HUES64 (cell line): Measurements from ENCODE around the gene MRPL4. TPM values are rescaled to one million over a fixed set of nuclear protein-coding genes. Genes with fewer than 3 reads are reported as not detected.

Experiments
- H3K27ac ChIP-seq: 2 replicates; pipeline ENCODE4 v1.7.0; 2013; ENCODE audit warnings: low read depth, low read length, inconsistent platforms
- H3K27me3 ChIP-seq: 2 replicates; pipeline ENCODE4 v1.6.1; 2013; ENCODE audit warnings: mild to moderate bottlenecking, low read length; ENCODE audit not compliant: insufficient read depth
- H3K36me3 ChIP-seq: 2 replicates; pipeline ENCODE4 v1.6.1; 2013; ENCODE audit warnings: mild to moderate bottlenecking, low read length; ENCODE audit not compliant: insufficient read depth
- H3K4me1 ChIP-seq: 2 replicates; pipeline ENCODE4 v1.6.1; 2013; ENCODE audit warnings: mild to moderate bottlenecking, low read length, moderate library complexity; ENCODE audit not compliant: insufficient read depth
- H3K4me3 ChIP-seq: 2 replicates; pipeline ENCODE4 v1.5.1; 2013; ENCODE audit warnings: mild to moderate bottlenecking, low read length, moderate library complexity
- H3K9ac ChIP-seq: 2 replicates; pipeline ENCODE4 v1.6.1; 2013; ENCODE audit warnings: mild to moderate bottlenecking, low read depth, low read length
- H3K9me3 ChIP-seq: 2 replicates; pipeline ENCODE4 v1.6.1; 2013; ENCODE audit warnings: low read depth, low read length; ENCODE audit not compliant: insufficient read depth
- WGBS: fragments of 150-250, 120-280 bp; methylation state at CpG from one replicate; pipeline ENCODE4 v1.1.7; 2013; ENCODE audit warnings: missing lambda C conversion rate; 5-methylcytosine and 5-hydroxymethylcytosine counted together
- polyA plus RNA-seq, 2 experiments: library from polyadenylated mRNA; stranded (reverse); fragments of 50-300 nt; gene quantifications; one replicate each; pipeline ENCODE4 v1.2.3, GENCODE V29; 2013

Gene MRPL4
- polyA plus RNA-seq (2013, experiment 1 of 2): 63.1 TPM
- polyA plus RNA-seq (2013, experiment 2 of 2): 57.9 TPM

DNA sequence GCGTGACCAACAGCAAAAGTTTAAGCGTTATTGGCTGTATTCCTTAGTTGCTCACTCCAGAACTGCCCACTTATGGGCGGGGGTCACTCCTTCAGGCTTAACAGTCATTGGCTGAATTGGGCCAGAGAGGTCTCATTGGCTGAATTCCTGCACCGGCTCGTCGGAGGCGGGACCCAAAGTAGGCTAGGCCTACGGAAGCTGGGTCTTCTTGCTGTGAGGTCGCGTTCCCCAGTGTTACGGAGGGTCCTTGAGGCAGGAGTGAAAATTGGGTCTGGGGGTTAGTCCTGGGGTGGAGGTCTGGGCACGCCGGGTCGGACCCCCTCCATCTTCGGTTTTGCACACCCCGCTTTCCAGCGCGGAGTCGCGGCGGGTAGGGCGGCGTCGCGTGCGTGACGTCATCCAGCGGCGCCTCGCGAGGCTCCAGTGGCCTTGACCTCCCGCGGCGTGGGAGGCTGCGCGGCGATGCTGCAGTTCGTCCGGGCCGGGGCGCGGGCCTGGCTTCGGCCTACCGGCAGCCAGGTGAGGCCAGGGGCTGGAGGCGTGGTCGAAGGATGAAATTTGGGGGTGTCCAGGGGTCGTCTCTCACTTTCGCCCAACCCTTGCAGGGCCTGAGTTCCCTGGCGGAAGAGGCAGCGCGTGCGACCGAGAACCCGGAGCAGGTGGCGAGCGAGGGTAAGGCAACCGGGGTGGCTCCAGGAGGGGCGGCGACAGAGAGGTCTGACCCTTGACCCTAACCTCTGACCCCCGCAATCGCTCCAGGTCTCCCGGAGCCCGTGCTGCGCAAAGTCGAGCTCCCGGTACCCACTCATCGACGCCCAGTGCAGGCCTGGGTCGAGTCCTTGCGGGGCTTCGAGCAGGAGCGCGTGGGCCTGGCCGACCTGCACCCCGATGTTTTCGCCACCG lies at the start of gene MRPL4:
Gene MRPL4 (plus strand): TSS at position 423 of the 903 bp plus-strand sequence. CDS start 40 bp downstream, at position 463.
- Histone ChIP-seq H3K36me3 (peaks cover 32% of the 10 kb centered on the region), H3K4me1 (peaks cover 5% of the 10 kb centered on the region), H3K27ac (peak within 1 kb of the TSS; percentile 79), H3K4me3 (peak within 1 kb of the TSS; percentile 81), H3K9ac (peak within 1 kb of the TSS; percentile 79), H3K27me3 (no peaks in the 10 kb centered on the region), H3K9me3 (no peaks in the 10 kb centered on the region)
- WGBS: under 1% methylated on average over 77 of the region's 77 CpGs

DNA sequence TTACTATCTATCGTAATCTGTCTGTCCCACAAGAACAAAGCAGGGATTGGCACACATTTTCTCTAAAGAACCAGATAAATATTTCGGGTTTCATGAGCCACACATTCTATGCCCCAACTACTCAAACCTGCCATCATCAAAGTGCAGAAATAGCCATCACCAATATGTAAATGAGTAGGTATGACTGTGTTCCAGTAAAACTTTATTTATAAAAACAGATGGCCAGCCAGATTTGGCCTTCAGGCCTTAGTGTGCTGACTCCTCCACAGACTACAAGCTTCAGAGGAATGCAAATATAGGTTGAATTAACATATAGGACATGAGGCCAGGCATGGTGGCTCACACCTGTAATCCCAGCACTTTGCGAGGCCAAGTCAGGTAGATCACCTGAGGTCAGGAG lies 48.3 kb upstream of the MRPL4 start:
- 85% methylated on average over 3 of the region's 3 CpGs for WGBS
- no peaks in the 10 kb centered on the region for H3K27me3 ChIP-seq
- H3K4me1 ChIP-seq: no peaks in the 10 kb centered on the region
- H3K9me3 ChIP-seq: no peaks in the 10 kb centered on the region
- H3K27ac ChIP-seq: no peak overlapping the region
- no peak overlapping the region for H3K9ac ChIP-seq
- H3K36me3 ChIP-seq: no peaks in the 10 kb centered on the region
- H3K4me3 ChIP-seq: no peak overlapping the region

- no peaks in the 10 kb centered on the region for H3K27me3 ChIP-seq
- H3K27ac ChIP-seq: no peak overlapping the region
- H3K4me3 ChIP-seq: no peak overlapping the region
- no peaks in the 10 kb centered on the region for H3K9me3 ChIP-seq
- 87% methylated on average over 4 of the region's 4 CpGs for WGBS
- H3K9ac ChIP-seq: no peak overlapping the region
- H3K4me1 ChIP-seq: peaks cover 3% of the 10 kb centered on the region; the same call in 1 of the 2 replicates
- no peaks in the 10 kb centered on the region for H3K36me3 ChIP-seq
These were observed 46.4 kb upstream of the MRPL4 start for GRCh38 chr19:10205636-10206035.

DNA sequence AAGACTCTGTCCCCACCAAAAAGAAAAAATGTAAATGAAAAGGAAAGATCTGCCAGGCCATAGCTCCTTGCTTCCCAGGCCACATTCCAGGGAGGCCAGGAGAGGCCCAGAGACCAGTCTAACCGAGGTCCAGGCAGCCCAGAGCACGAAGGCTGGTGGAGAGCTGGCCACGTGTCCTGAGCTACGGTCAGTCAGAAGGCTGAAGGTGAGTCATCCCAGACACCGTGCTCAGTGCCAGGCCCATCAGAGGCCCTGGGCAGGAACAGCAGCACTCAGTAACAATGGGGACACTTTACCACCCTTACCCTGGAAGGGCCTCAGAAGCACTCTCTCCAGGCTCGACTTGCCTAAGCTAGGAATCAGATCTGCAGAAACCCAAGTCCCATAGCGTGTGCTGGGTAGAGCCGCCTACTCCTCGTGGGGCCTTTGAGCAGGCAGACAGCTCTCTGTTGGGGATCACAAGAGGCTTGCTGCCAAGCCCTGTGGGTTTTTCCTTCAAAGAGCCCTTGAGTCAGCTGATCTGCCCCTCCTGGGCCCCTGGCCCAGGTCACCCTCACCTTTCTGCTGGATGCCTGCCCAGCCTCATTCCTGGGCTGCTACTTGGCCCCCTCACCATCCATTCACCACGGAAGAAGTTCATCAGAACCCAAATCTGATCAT lies 45.7 kb upstream of the MRPL4 start:
- WGBS: 87% methylated on average over 10 of the region's 10 CpGs
- Histone ChIP-seq H3K9ac (no peak overlapping the region), H3K9me3 (no peaks in the 10 kb centered on the region), H3K4me1 (peaks cover 3% of the 10 kb centered on the region; the same call in 1 of the 2 replicates), H3K27ac (no peak overlapping the region), H3K27me3 (no peaks in the 10 kb centered on the region), H3K36me3 (no peaks in the 10 kb centered on the region), H3K4me3 (no peak overlapping the region)

- no peak overlapping the region for H3K9ac ChIP-seq
- H3K27ac ChIP-seq: no peak overlapping the region
- no peaks in the 10 kb centered on the region for H3K36me3 ChIP-seq
- H3K4me3 ChIP-seq: no peak overlapping the region
- H3K9me3 ChIP-seq: no peaks in the 10 kb centered on the region
- H3K4me1 ChIP-seq: peaks cover 3% of the 10 kb centered on the region; the same call in 1 of the 2 replicates
- 94% methylated on average over 1 of the region's 1 CpG for WGBS
- H3K27me3 ChIP-seq: no peaks in the 10 kb centered on the region
These were observed 45.0 kb upstream of the MRPL4 start for GRCh38 chr19:10207026-10207425.

DNA sequence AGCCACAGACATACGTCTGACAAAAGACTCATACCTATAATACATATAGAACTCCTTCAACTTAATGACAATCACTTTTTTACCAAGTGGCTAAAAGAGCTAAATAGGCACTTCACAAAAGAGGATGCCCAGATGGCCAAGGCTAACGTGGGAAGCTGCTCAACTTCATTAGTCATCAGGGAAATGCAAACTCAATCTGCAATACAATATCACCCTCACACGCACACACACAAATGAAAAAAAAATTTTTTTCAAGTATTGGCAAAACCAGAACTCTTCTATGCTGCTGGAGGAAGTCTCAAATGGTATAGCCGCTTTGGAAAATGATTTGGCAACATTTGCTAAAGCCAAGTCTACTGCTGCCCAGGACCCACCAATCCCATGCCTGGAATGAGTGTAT lies 42.7 kb upstream of the MRPL4 start:
- H3K4me3 ChIP-seq: no peak overlapping the region
- peaks cover 3% of the 10 kb centered on the region; the same call in 1 of the 2 replicates for H3K4me1 ChIP-seq
- WGBS: 62% methylated on average over 4 of the region's 4 CpGs
- no peaks in the 10 kb centered on the region for H3K9me3 ChIP-seq
- no peaks in the 10 kb centered on the region for H3K27me3 ChIP-seq
- no peaks in the 10 kb centered on the region for H3K36me3 ChIP-seq
- no peak overlapping the region for H3K9ac ChIP-seq
- H3K27ac ChIP-seq: no peak overlapping the region

DNA sequence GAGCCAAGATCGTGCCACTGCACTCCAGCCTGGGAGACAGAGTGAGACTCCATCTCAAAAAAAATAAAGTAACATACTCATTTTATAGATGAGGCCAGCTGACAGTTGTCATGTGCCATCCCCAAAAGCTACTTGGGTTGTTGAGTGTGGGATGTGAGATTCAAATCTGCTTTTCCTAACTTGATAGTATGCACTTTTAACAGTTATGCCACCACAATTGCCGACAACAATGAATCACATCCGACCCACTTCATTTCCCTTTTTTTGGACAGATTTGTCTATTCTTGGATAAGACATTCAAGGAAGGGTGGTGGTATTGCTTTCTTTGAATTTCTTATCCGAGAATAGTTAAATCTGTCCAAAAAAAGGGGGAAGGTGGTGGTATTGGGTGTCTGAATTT lies 41.0 kb upstream of the MRPL4 start:
- Histone ChIP-seq H3K4me1 (peaks cover 3% of the 10 kb centered on the region; the same call in 1 of the 2 replicates), H3K27ac (no peak overlapping the region), H3K9ac (no peak overlapping the region), H3K4me3 (no peak overlapping the region), H3K27me3 (no peaks in the 10 kb centered on the region), H3K36me3 (no peaks in the 10 kb centered on the region), H3K9me3 (no peaks in the 10 kb centered on the region)
- WGBS: 94% methylated on average over 4 of the region's 4 CpGs

DNA sequence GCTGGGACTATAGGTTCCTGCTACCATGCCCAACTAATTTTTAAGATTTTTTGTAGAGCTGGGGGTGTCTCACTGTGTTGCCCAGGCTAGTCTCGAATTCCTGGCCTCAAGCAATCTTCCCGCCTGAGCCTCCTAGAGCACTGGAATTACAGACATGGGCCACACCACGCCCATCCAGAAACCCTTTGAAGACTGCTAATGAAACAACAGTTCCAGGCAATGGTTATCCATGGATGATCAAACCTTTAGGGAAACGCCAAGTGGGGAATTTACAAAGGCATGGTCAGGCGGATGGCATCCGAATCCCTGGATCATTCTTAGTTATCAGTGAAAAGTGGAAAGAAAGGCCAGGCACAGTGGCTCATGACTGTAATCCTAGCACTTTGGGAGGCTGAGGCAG lies 40.3 kb upstream of the MRPL4 start:
- peaks cover 3% of the 10 kb centered on the region; the same call in 1 of the 2 replicates for H3K4me1 ChIP-seq
- 91% methylated on average over 6 of the region's 6 CpGs for WGBS
- no peaks in the 10 kb centered on the region for H3K27me3 ChIP-seq
- no peaks in the 10 kb centered on the region for H3K9me3 ChIP-seq
- H3K9ac ChIP-seq: no peak overlapping the region
- H3K4me3 ChIP-seq: no peak overlapping the region
- no peak overlapping the region for H3K27ac ChIP-seq
- no peaks in the 10 kb centered on the region for H3K36me3 ChIP-seq

DNA sequence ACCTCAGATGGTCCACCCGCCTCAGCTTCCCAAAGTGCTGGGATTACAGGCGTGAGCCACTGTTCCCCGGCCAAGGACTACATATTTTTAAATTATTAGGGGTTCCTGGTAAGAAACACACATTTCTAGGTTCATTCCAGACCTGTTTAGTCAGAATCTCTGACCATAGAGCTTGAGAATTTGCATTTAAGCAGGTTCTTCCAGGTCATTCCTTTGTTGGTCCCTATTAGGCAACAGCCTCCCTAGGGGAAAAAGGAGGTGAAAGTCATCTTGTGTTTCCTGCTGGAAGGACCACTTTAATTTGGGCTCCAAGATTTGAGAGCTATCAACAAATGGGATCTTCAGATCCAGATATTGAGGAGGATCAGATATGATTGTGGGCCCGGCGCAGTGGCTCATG lies 37.2 kb upstream of the MRPL4 start:
- H3K27ac ChIP-seq: no peak overlapping the region
- no peak overlapping the region for H3K9ac ChIP-seq
- no peaks in the 10 kb centered on the region for H3K4me1 ChIP-seq
- no peaks in the 10 kb centered on the region for H3K27me3 ChIP-seq
- H3K36me3 ChIP-seq: no peaks in the 10 kb centered on the region
- 91% methylated on average over 5 of the region's 5 CpGs for WGBS
- no peak overlapping the region for H3K4me3 ChIP-seq
- H3K9me3 ChIP-seq: no peaks in the 10 kb centered on the region

DNA sequence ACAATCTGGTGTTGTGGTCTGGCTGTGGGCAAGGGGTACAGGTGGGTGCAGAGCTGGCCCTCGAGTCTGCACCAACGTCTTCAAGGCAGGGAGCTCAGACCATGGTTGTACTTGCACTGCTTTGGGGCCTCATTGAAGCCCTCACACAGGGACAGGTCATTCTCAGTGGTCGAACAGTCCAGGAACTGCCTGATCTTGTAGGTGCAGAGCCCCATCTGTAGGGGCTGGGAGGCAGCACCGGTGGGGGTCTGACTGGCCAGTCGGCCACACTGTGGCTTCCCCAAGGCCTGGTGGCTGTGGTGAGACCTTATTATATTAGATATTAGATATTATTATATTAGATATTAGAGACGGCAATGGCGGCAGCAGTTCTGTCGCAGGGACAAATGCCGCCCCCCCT lies 34.9 kb upstream of the MRPL4 start:
- no peak overlapping the region for H3K27ac ChIP-seq
- no peak overlapping the region for H3K9ac ChIP-seq
- H3K36me3 ChIP-seq: no peaks in the 10 kb centered on the region
- no peaks in the 10 kb centered on the region for H3K9me3 ChIP-seq
- H3K4me1 ChIP-seq: no peaks in the 10 kb centered on the region
- no peak overlapping the region for H3K4me3 ChIP-seq
- 94% methylated on average over 9 of the region's 9 CpGs for WGBS
- H3K27me3 ChIP-seq: no peaks in the 10 kb centered on the region

GRCh38 chr19:10219678-10220077 lies 32.3 kb upstream of the MRPL4 start:
- no peaks in the 10 kb centered on the region for H3K4me1 ChIP-seq
- peaks cover 9% of the 10 kb centered on the region; the same call in 1 of the 2 replicates for H3K36me3 ChIP-seq
- H3K4me3 ChIP-seq: no peak overlapping the region
- H3K27ac ChIP-seq: peak overlapping the region; percentile 60; the same call in 1 of the 2 replicates
- no peaks in the 10 kb centered on the region for H3K9me3 ChIP-seq
- no peaks in the 10 kb centered on the region for H3K27me3 ChIP-seq
- H3K9ac ChIP-seq: peak overlapping the region; percentile 44; the same call in 1 of the 2 replicates
- 64% methylated on average over 2 of the region's 3 CpGs for WGBS
